ENCODE measurements around the gene APMAP. TPM values are rescaled to one million over a fixed set of nuclear protein-coding genes. Genes with fewer than 3 reads are reported as not detected.

Gene APMAP
- total and polyA plus RNA-seq, 10 of the 15 experiments (the other 5 are each of a cell fraction or from before 2014, with no cell fraction given) = 12.1 to 60.2 (median 32.7) TPM

DNA sequence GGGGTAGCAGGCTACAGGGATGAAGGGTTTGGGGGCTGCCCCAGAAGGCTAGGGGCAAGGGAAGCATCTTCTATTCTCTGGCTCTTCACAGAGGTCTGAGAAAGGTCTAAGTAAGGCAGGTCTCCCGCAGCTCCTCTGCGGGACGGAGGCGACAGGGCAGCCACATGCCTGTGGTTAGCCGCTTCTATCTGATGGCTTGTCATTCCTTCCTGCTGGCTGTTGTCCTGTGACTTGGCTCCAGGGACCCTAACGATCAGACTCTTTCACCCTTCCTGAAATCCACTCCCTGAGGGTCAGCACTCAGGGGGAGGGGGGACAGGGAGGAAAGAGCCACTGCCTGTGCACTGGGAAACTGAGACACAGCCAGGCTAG, 42.8 kb downstream of the APMAP start:
- Histone ChIP-seq H3K4me3 (no peak overlapping the region), H3K27me3 (replicated peaks in 1 of 2; ENCODE audit: control insufficient read depth in 2 of 2, insufficient read depth in 2 of 2, low read length in 1 of 2) (no peaks in the 10 kb centered on the region), H4K20me1 (ENCODE audit: control insufficient read depth, insufficient read depth) (no peaks in the 10 kb centered on the region), H2AFZ (ENCODE audit: control insufficient read depth, low read depth, low read length) (no peak overlapping the region), H3K79me2 (ENCODE audit: control insufficient read depth, insufficient read depth, low read length) (no peaks in the 10 kb centered on the region), H3K9ac (ENCODE audit: control insufficient read depth, insufficient read depth, low read length) (no peak overlapping the region), H3K36me3 (ENCODE audit: control insufficient read depth in 2 of 2, insufficient read depth in 2 of 2, low read length in 1 of 2) (no peaks in the 10 kb centered on the region), H3K4me1 (ENCODE audit: control insufficient read depth, insufficient read depth, low read length) (peaks cover 8% of the 10 kb centered on the region), H3K9me3 (replicated peaks; ENCODE audit: control insufficient read depth, insufficient read depth, low read length) (no peaks in the 10 kb centered on the region), H3K4me2 (ENCODE audit: control insufficient read depth, insufficient read depth) (no peak overlapping the region), H3K27ac (ENCODE audit: control insufficient read depth, insufficient read depth) (no peak overlapping the region)
- ChIA-PET CTCF (interaction anchor here (1.5 kb wide), 1 partner anchor 19 kb away, joined by 3 read pairs; no protein-coding TSS in a partner anchor), SMC1A (ENCODE audit: uncharacterized antibody, unreplicated experiment) (no interaction called here), RAD21 (ENCODE audit: unreplicated experiment) (no interaction called here), POLR2A (no interaction called here)
- DNase-seq (ENCODE audit: low read depth, low spot score) (no peak), ATAC-seq (no peak), FAIRE-seq (no peak)
- 8% methylated on average over 6 of the region's 6 CpGs for WGBS (ENCODE audit: insufficient coverage, insufficient replicate concordance, low lambda C conversion rate, missing lambda C conversion rate)
- in situ Hi-C loops (cut with MboI) = no loop called here
- TF ChIP-seq, protein P1, sequence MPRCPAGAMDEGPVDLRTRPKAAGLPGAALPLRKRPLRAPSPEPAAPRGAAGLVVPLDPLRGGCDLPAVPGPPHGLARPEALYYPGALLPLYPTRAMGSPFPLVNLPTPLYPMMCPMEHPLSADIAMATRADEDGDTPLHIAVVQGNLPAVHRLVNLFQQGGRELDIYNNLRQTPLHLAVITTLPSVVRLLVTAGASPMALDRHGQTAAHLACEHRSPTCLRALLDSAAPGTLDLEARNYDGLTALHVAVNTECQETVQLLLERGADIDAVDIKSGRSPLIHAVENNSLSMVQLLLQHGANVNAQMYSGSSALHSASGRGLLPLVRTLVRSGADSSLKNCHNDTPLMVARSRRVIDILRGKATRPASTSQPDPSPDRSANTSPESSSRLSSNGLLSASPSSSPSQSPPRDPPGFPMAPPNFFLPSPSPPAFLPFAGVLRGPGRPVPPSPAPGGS (IDR thresholded peaks at IDR 0.05; ENCODE audit: borderline replicate concordance, insufficient read depth, low read depth, low read length, poor library complexity, severe bottlenecking) = no peak
- TF ChIP-seq, protein P2, sequence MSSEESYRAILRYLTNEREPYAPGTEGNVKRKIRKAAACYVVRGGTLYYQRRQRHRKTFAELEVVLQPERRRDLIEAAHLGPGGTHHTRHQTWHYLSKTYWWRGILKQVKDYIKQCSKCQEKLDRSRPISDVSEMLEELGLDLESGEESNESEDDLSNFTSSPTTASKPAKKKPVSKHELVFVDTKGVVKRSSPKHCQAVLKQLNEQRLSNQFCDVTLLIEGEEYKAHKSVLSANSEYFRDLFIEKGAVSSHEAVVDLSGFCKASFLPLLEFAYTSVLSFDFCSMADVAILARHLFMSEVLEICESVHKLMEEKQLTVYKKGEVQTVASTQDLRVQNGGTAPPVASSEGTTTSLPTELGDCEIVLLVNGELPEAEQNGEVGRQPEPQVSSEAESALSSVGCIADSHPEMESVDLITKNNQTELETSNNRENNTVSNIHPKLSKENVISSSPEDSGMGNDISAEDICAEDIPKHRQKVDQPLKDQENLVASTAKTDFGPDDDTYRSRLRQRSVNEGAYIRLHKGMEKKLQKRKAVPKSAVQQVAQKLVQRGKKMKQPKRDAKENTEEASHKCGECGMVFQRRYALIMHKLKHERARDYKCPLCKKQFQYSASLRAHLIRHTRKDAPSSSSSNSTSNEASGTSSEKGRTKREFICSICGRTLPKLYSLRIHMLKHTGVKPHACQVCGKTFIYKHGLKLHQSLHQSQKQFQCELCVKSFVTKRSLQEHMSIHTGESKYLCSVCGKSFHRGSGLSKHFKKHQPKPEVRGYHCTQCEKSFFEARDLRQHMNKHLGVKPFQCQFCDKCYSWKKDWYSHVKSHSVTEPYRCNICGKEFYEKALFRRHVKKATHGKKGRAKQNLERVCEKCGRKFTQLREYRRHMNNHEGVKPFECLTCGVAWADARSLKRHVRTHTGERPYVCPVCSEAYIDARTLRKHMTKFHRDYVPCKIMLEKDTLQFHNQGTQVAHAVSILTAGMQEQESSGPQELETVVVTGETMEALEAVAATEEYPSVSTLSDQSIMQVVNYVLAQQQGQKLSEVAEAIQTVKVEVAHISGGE (CRISPR knock-in tag; IDR thresholded peaks at IDR 0.05) = no peak
- TF ChIP-seq SMARCA5 (IDR thresholded peaks at IDR 0.05) (no peak), RB1 (IDR thresholded peaks at IDR 0.05; ENCODE audit: borderline replicate concordance) (no peak), TCF7 (IDR thresholded peaks at IDR 0.05; ENCODE audit: borderline replicate concordance) (no peak), SUZ12 (IDR thresholded peaks at IDR 0.05; ENCODE audit: unreplicated experiment) (no peak), HDAC2 (IDR thresholded peaks at IDR 0.05) (no peak), SUPT20H (IDR thresholded peaks at IDR 0.05; ENCODE audit: borderline replicate concordance, control insufficient read depth, low read depth, low read length) (no peak), YBX1 (IDR thresholded peaks at IDR 0.05) (no peak), IKZF2 (IDR thresholded peaks at IDR 0.05) (no peak), CHD1 (IDR thresholded peaks at IDR 0.05; ENCODE audit: low read depth, low read length) (no peak), MTA3 (IDR thresholded peaks at IDR 0.05; ENCODE audit: borderline replicate concordance, low read length) (no peak), ATF7 (IDR thresholded peaks at IDR 0.05; ENCODE audit: low read depth) (no peak)
- intact Hi-C loops (cut with micrococcal nuclease; ENCODE audit: unreplicated experiment) = no loop called here
- BruUV-seq (replicated peaks) = no TSS peak
